ENCODE measurements around the gene UNC5A. TPM values are rescaled to one million over a fixed set of nuclear protein-coding genes. Genes with fewer than 3 reads are reported as not detected.

Gene UNC5A
- total and polyA plus RNA-seq, 12 donors = 0.01 to 0.35 (median 0.08) TPM; not detected in 7

- H3K27me3 ChIP-seq = peaks cover 26 to 97% (median 95%) of the 10 kb centered on the region in 7 donors
- ATAC-seq = no peak
- no peak overlapping the region for H3K27ac ChIP-seq
- DNase-seq = no peak
- H3K36me3 ChIP-seq = no peaks in the 10 kb centered on the region
- 67 to 75% methylated on average over 16 of the region's 16 CpGs for WGBS, 2 donors
- no peaks in the 10 kb centered on the region for H3K9me3 ChIP-seq
- intact Hi-C loops (cut with DNase I) = loop anchor here in 4 of 10 donors (10.0 kb wide), 2 partner anchors 149 to 159 kb away; no protein-coding TSS in a partner anchor
- H3K4me3 ChIP-seq = no peak overlapping the region
- TF ChIP-seq CTCF (IDR thresholded peaks at IDR 0.05) = no peak
- peaks cover 2 to 33% (median 25%) of the 10 kb centered on the region in 9 donors for H3K4me1 ChIP-seq
These were observed 3.4 kb downstream of the UNC5A start for GRCh38 chr5:176813587-176814312.

- 71 to 79% methylated on average over 6 of the region's 6 CpGs for WGBS, 2 donors
- peaks cover 24 to 97% (median 95%) of the 10 kb centered on the region in 7 donors for H3K27me3 ChIP-seq
- no peak overlapping the region for H3K4me3 ChIP-seq
- H3K4me1 ChIP-seq = peaks cover 2 to 32% (median 24%) of the 10 kb centered on the region in 9 donors
- H3K9me3 ChIP-seq = no peaks in the 10 kb centered on the region
- ATAC-seq (no peak), DNase-seq (no peak)
- no peak overlapping the region for H3K27ac ChIP-seq
- no peaks in the 10 kb centered on the region for H3K36me3 ChIP-seq
- intact Hi-C loops (cut with DNase I) = loop anchor here in 4 of 10 donors (10.0 kb wide), 2 partner anchors 149 to 159 kb away; no protein-coding TSS in a partner anchor
- no peak for TF ChIP-seq CTCF (IDR thresholded peaks at IDR 0.05)
These were observed 3.9 kb downstream of the UNC5A start for GRCh38 chr5:176814313-176814685.

- WGBS, 2 donors = 66 to 73% methylated on average over 10 of the region's 10 CpGs
- no peaks in the 10 kb centered on the region for H3K9me3 ChIP-seq
- no peak for DNase-seq
- no peak for TF ChIP-seq CTCF (IDR thresholded peaks at IDR 0.05)
- H3K27ac ChIP-seq = no peak overlapping the region
- H3K27me3 ChIP-seq = peaks cover 18 to 97% (median 95%) of the 10 kb centered on the region in 7 donors
- no peak overlapping the region for H3K4me3 ChIP-seq
- no peak for ATAC-seq
- H3K4me1 ChIP-seq = peaks cover 2 to 26% (median 18%) of the 10 kb centered on the region in 9 donors
- intact Hi-C loops (cut with DNase I) = loop anchor here in 4 of 10 donors (10.0 kb wide), 2 partner anchors 150 to 160 kb away; no protein-coding TSS in a partner anchor
- H3K36me3 ChIP-seq = no peaks in the 10 kb centered on the region
These were observed 4.6 kb downstream of the UNC5A start for GRCh38 chr5:176814836-176815438.

GRCh38 chr5:176816043-176816745, 5.8 kb downstream of the UNC5A start:
- Histone ChIP-seq H3K4me3 (no peak overlapping the region), H3K27ac (no peak overlapping the region), H3K4me1 (peaks cover 0 to 17% (median 10%) of the 10 kb centered on the region in 9 donors), H3K36me3 (no peaks in the 10 kb centered on the region), H3K9me3 (no peaks in the 10 kb centered on the region), H3K27me3 (peaks cover 15 to 99% (median 95%) of the 10 kb centered on the region in 7 donors)
- ATAC-seq = no peak
- no peak for DNase-seq
- no peak for TF ChIP-seq CTCF (IDR thresholded peaks at IDR 0.05)
- intact Hi-C loops (cut with DNase I) = loop anchor here in 4 of 10 donors (10.0 kb wide), 2 partner anchors 151 to 161 kb away; no protein-coding TSS in a partner anchor
- 78 to 83% methylated on average over 5 of the region's 5 CpGs for WGBS, 2 donors
